Right lobe of liver (tissue), 6 donors: ENCODE results near the gene GRM7. TPM values are rescaled to one million over a fixed set of nuclear protein-coding genes. Genes with fewer than 3 reads are reported as not detected.

ENCODE experiments used
- ATAC-seq, 4 donors: fragments of 200-7000 bp; cut with Tn5 transposase; one replicate each; pipeline ENCODE4 v1.9.1; 2020; ENCODE audit warnings: mild to moderate bottlenecking in 4 of 4, moderate library complexity in 4 of 4
- DNase-seq, 3 donors: peaks; one replicate each; pipeline ENCODE4 v3.0.0-alpha.2; 2020
- H3K27ac ChIP-seq, 3 donors: fragments of 200-600 bp; one replicate each; pipeline ENCODE4 v1.8.0; 2022
- H3K27me3 ChIP-seq, 2 donors: fragments of 200-600 bp; one replicate each; pipeline ENCODE4 v1.8.0; 2022
- H3K36me3 ChIP-seq, 4 donors: fragments of 200-600 bp; sonication (generic) in 1 of 4; one replicate each; pipeline versions ENCODE4 v1.5.1 to v1.8.0; 2017 to 2022; ENCODE audit warnings: control low read depth in 1 of 4
- H3K4me1 ChIP-seq, 4 donors: fragments of 200-600 bp; sonication (generic) in 1 of 4; one replicate each; pipeline versions ENCODE4 v1.5.1 to v1.8.0; 2017 to 2022; ENCODE audit warnings: control low read depth in 1 of 4
- H3K4me3 ChIP-seq, 3 donors: fragments of 200-600 bp; one replicate each; pipeline ENCODE4 v1.8.0; 2022
- H3K9me3 ChIP-seq, 4 donors: fragments of 200-600 bp; sonication (generic) in 1 of 4; one replicate each; pipeline versions ENCODE4 v1.5.1 to v1.8.0; 2017 to 2022; ENCODE audit warnings: control low read depth in 1 of 4
- POLR2A ChIP-seq: fragments of 450-650 bp; IDR thresholded peaks from one replicate; pipeline ENCODE4 v1.6.1; 2017; ENCODE audit warnings: antibody characterized with exemption, mild to moderate bottlenecking
- WGBS: methylation state at CpG from one replicate; pipeline ENCODE4 v1.1.6; 2018; ENCODE audit warnings: low coverage, low lambda C conversion rate; ENCODE audit not compliant: insufficient coverage; ENCODE audit errors: missing lambda C conversion rate; 5-methylcytosine and 5-hydroxymethylcytosine counted together
- intact Hi-C, 2 donors: fragments of 100-400 bp; cut with DNase I; formaldehyde crosslinking; loops; one replicate each; pipeline versions ENCODE4 v1.11.2 to v1.14.1; 2022
- total RNA-seq, 6 experiments: library from RNA; depleted of rRNA in 2 of 6; stranded (reverse); fragments of >200 nt in 2 of 6; fragmentation: NEBNext Ultra II Directional in 3 of 6; extraction: Animal tissue kit (Norgen Biotek cat#: 25700) in 3 of 6; gene quantifications; one replicate each; pipeline versions ENCODE4 v1.1.0 to v1.2.4, GENCODE V29; 2016 to 2023
- TF ChIP-seq, protein P1 (sequence below), 4 donors: fragments of 200-600 bp in 3 of 4; fragments of 450-650 bp in 1 of 4; IDR thresholded peaks; one replicate each; pipeline versions ENCODE4 v1.5.1 to v1.8.0; 2016 to 2022; ENCODE audit warnings: antibody characterized with exemption in 4 of 4, mild to moderate bottlenecking in 2 of 4
- donor health status: DM: no; HTN: yes; CAD: no.
- donor health status: DM: no; HTN: no; CAD: no.
- donor health status: DM: no; HTN: no; CAD: no.
- donor health status: DM: no; HTN: yes; CAD: no.
- donor health status: DM: no; HTN: yes; CAD: no.

GRM7 gene
- total RNA-seq, 6 experiments from 2014 or later: 0.20 to 0.56 TPM; not detected in 4

DNA sequence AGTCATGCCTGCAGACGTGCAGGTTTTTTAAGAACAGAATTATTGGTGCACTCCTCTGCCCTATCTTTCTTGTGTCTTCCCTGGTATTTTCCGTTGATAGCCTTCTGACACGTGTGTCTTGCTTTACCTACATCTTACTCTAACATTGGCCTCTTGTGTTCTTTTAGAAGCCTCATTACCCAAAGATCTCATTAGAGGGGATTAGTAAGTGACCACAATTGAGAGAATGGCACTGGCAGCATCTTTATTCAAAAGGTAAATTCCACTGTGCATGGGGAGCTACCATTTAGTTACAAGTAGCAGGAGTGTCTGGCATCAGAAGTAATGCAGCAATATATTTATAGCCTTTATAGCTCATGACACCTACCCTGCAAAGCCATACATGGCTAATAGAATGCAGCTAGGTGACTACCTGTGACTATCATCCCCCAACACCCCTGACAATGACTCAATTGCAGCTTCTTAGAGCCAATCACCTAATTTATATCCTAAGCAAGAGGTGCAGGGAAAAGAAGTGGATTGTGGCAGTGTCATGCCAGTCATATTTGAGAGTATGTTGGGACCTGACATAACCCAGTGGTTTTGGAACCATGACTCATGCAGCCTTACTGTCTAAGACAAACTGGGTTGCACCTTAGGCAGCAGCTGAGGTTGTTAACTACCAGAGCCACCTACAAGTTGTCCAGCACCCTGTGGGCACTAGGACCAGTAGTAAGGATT lies 164.8 kb downstream of the GRM7 start:
- intact Hi-C loops: no loop called here

DNA sequence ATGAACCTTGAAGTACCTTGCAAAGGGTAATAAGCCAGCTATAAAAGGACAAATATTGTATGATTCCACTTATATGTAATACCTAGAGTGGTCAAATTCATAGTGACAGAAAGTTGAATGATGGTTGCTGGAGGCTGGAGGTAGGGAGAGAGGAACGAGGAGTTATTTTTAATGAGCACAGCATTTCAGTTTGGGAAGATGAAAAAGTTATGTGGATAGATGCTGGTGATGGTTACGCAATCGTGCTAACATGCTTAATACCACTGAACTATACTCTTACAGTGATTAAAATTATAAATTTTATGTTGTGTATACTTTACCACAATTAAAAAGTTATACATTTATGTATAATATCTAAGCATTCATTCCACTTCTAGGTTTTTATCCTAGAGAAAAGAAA lies 168.6 kb downstream of the GRM7 start:
- intact Hi-C loops: no loop called here
- no peaks in the 10 kb centered on the region for H3K27me3 ChIP-seq
- H3K4me1 ChIP-seq: no peaks in the 10 kb centered on the region
- H3K4me3 ChIP-seq: no peak overlapping the region
- no peaks in the 10 kb centered on the region for H3K9me3 ChIP-seq
- TF ChIP-seq, protein P1, sequence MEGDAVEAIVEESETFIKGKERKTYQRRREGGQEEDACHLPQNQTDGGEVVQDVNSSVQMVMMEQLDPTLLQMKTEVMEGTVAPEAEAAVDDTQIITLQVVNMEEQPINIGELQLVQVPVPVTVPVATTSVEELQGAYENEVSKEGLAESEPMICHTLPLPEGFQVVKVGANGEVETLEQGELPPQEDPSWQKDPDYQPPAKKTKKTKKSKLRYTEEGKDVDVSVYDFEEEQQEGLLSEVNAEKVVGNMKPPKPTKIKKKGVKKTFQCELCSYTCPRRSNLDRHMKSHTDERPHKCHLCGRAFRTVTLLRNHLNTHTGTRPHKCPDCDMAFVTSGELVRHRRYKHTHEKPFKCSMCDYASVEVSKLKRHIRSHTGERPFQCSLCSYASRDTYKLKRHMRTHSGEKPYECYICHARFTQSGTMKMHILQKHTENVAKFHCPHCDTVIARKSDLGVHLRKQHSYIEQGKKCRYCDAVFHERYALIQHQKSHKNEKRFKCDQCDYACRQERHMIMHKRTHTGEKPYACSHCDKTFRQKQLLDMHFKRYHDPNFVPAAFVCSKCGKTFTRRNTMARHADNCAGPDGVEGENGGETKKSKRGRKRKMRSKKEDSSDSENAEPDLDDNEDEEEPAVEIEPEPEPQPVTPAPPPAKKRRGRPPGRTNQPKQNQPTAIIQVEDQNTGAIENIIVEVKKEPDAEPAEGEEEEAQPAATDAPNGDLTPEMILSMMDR (IDR thresholded peaks at IDR 0.05): no peak
- no peak for TF ChIP-seq POLR2A
- no peak overlapping the region for H3K27ac ChIP-seq
- ATAC-seq: no peak
- WGBS: 61% methylated on average over 3 of the region's 3 CpGs
- DNase-seq: no peak
- no peaks in the 10 kb centered on the region for H3K36me3 ChIP-seq

More for the DNA sequence above, 164.8 kb downstream of the GRM7 start:
- Histone ChIP-seq H3K4me3 (no peak overlapping the region), H3K9me3 (no peaks in the 10 kb centered on the region), H3K4me1 (no peaks in the 10 kb centered on the region), H3K27ac (no peak overlapping the region), H3K36me3 (no peaks in the 10 kb centered on the region), H3K27me3 (no peaks in the 10 kb centered on the region)
- WGBS: 20% methylated on average over 3 of the region's 3 CpGs
- TF ChIP-seq POLR2A: no peak
- TF ChIP-seq, protein P1 (IDR thresholded peaks at IDR 0.05): no peak
- no peak for DNase-seq
- no peak for ATAC-seq

GRCh38 chr3:7038394-7038793 lies 177.5 kb downstream of the GRM7 start:
- intact Hi-C loops: no loop called here
- peak in 1 of 4 donors; percentile 44 for ATAC-seq
- DNase-seq: no peak
- H3K36me3 ChIP-seq: no peaks in the 10 kb centered on the region
- no peaks in the 10 kb centered on the region for H3K4me1 ChIP-seq
- no peak overlapping the region for H3K4me3 ChIP-seq
- TF ChIP-seq, protein P1 (IDR thresholded peaks at IDR 0.05): no peak
- TF ChIP-seq POLR2A: no peak
- no peaks in the 10 kb centered on the region for H3K27me3 ChIP-seq
- 48% methylated on average over 4 of the region's 4 CpGs for WGBS
- no peaks in the 10 kb centered on the region for H3K9me3 ChIP-seq
- H3K27ac ChIP-seq: no peak overlapping the region

GRCh38 chr3:7062714-7063113 lies 201.8 kb downstream of the GRM7 start:
- no peak overlapping the region for H3K27ac ChIP-seq
- no peaks in the 10 kb centered on the region for H3K27me3 ChIP-seq
- 20% methylated on average over 1 of the region's 1 CpG for WGBS
- DNase-seq (no peak), ATAC-seq (no peak)
- H3K36me3 ChIP-seq: no peaks in the 10 kb centered on the region
- no peaks in the 10 kb centered on the region for H3K4me1 ChIP-seq
- no peak overlapping the region for H3K4me3 ChIP-seq
- TF ChIP-seq, protein P1 (IDR thresholded peaks at IDR 0.05): no peak
- no peak for TF ChIP-seq POLR2A
- H3K9me3 ChIP-seq: no peaks in the 10 kb centered on the region
- intact Hi-C loops: no loop called here
